Ectodermal cell (in vitro differentiated cells): ENCODE results near the gene NYAP2.

Experiments
- H3K27ac ChIP-seq: 2 replicates; pipeline ENCODE4 v1.7.0; 2013; ENCODE audit warnings: mild to moderate bottlenecking, low read depth, low read length; ENCODE audit not compliant: insufficient read depth, poor library complexity, severe bottlenecking
- H3K27me3 ChIP-seq: 2 replicates; pipeline ENCODE4 v1.7.0; 2013; ENCODE audit warnings: mild to moderate bottlenecking, low read length; ENCODE audit not compliant: insufficient read depth, control insufficient read depth, poor library complexity, severe bottlenecking
- H3K36me3 ChIP-seq: one replicate; pipeline ENCODE4 v1.7.0; 2013; ENCODE audit warnings: low read length; ENCODE audit not compliant: control insufficient read depth, insufficient read depth
- H3K4me1 ChIP-seq: one replicate; pipeline ENCODE4 v1.7.0; 2013; ENCODE audit warnings: low read length; ENCODE audit not compliant: control insufficient read depth, insufficient read depth
- H3K4me3 ChIP-seq: 2 replicates; pipeline ENCODE4 v1.7.0; 2013; ENCODE audit warnings: low read depth, low read length, control low read depth; ENCODE audit not compliant: insufficient read depth
- H3K9me3 ChIP-seq: 2 replicates; pipeline ENCODE4 v1.7.0; 2013; ENCODE audit warnings: mild to moderate bottlenecking, low read length, moderate library complexity; ENCODE audit not compliant: control insufficient read depth
- WGBS, 2 experiments: methylation state at CpG; one replicate each; pipeline ENCODE4 v1.1.7; 2013; ENCODE audit warnings: missing lambda C conversion rate in 2 of 2; 5-methylcytosine and 5-hydroxymethylcytosine counted together

Gene NYAP2

GRCh38 chr2:225422145-225422544, 22.6 kb downstream of the NYAP2 start:
- Histone ChIP-seq H3K27ac (no peak overlapping the region), H3K27me3 (no peaks in the 10 kb centered on the region), H3K9me3 (no peaks in the 10 kb centered on the region), H3K4me3 (no peak overlapping the region), H3K4me1 (no peaks in the 10 kb centered on the region), H3K36me3 (no peaks in the 10 kb centered on the region)
- 88 to 94% methylated on average over 1 to 2 of the region's 2 CpGs for WGBS, 2 experiments

- no peaks in the 10 kb centered on the region for H3K36me3 ChIP-seq
- 93 to 100% methylated on average over 1 of the region's 1 CpG for WGBS, 2 experiments
- no peaks in the 10 kb centered on the region for H3K4me1 ChIP-seq
- no peak overlapping the region for H3K27ac ChIP-seq
- H3K9me3 ChIP-seq = no peaks in the 10 kb centered on the region
- no peak overlapping the region for H3K4me3 ChIP-seq
- H3K27me3 ChIP-seq = no peaks in the 10 kb centered on the region
Observed at GRCh38 chr2:225425284-225425683, 25.8 kb downstream of the NYAP2 start.

- H3K27me3 ChIP-seq = no peaks in the 10 kb centered on the region
- H3K9me3 ChIP-seq = no peaks in the 10 kb centered on the region
- H3K4me3 ChIP-seq = no peak overlapping the region
- 67% methylated on average over 1 of the region's 1 CpG; no CpG with 5 or more reads in 1 of the 2 experiments for WGBS, 2 experiments
- H3K27ac ChIP-seq = no peak overlapping the region
- no peaks in the 10 kb centered on the region for H3K4me1 ChIP-seq
- H3K36me3 ChIP-seq = no peaks in the 10 kb centered on the region
Observed at GRCh38 chr2:225428360-225428759, 28.9 kb downstream of the NYAP2 start.

- 82 to 89% methylated on average over 4 of the region's 4 CpGs for WGBS, 2 experiments
- H3K4me1 ChIP-seq = no peaks in the 10 kb centered on the region
- H3K36me3 ChIP-seq = no peaks in the 10 kb centered on the region
- no peaks in the 10 kb centered on the region for H3K9me3 ChIP-seq
- no peaks in the 10 kb centered on the region for H3K27me3 ChIP-seq
- no peak overlapping the region for H3K27ac ChIP-seq
- H3K4me3 ChIP-seq = no peak overlapping the region
Observed at GRCh38 chr2:225429717-225430116, 30.2 kb downstream of the NYAP2 start.

GRCh38 chr2:225431105-225431863, 31.8 kb downstream of the NYAP2 start:
- no peaks in the 10 kb centered on the region for H3K36me3 ChIP-seq
- no peak overlapping the region for H3K27ac ChIP-seq
- no peaks in the 10 kb centered on the region for H3K4me1 ChIP-seq
- no peaks in the 10 kb centered on the region for H3K9me3 ChIP-seq
- H3K27me3 ChIP-seq = no peaks in the 10 kb centered on the region
- no peak overlapping the region for H3K4me3 ChIP-seq
- WGBS, 2 experiments = 93 to 100% methylated on average over 4 to 5 of the region's 5 CpGs

DNA sequence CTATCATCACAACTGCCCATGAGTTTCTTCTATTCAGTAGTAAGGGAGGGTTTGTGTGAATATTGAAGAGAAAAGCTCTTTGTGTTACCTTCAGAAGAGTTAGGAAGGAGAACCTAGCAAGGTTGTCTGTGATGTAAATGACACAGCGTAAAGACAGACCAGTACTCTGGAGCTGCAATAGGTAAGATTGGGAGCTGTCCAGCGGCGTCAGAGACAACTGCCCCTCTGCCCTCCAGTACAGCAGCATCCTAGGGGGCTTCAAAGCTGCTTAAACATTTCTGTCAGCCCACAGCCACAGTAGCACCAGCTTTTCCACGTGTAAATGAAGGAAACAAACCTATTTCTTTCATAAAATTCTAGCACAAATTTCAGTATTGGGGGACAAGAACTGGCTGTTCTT, 34.5 kb downstream of the NYAP2 start:
- 39 to 45% methylated on average over 3 to 4 of the region's 4 CpGs for WGBS, 2 experiments
- H3K27me3 ChIP-seq = no peaks in the 10 kb centered on the region

DNA sequence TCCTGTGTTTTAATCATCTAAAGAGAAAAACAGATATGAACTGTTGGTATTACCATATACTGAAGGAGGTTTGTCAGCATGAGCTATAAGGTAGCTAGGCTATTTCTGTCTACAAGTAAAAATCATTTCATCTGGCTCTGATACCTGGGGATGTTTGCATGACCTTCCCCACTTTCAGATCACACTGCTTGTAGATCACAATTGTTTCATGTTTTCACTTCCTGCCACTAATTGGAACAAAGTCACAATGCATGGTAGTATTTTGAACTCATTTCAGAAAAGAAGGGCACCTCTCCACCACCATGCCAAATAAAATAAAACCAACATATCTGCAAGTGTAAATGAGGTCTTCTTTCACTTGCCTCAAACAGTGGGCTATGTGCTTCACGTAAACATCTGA, 37.8 kb downstream of the NYAP2 start:
- Histone ChIP-seq H3K4me1 (no peaks in the 10 kb centered on the region), H3K27ac (no peak overlapping the region)
- WGBS, 2 experiments = 88 to 92% methylated on average over 1 of the region's 1 CpG

More for the DNA sequence above, 34.5 kb downstream of the NYAP2 start:
- no peaks in the 10 kb centered on the region for H3K9me3 ChIP-seq
- H3K4me1 ChIP-seq = no peaks in the 10 kb centered on the region
- no peak overlapping the region for H3K27ac ChIP-seq
- no peak overlapping the region for H3K4me3 ChIP-seq
- H3K36me3 ChIP-seq = no peaks in the 10 kb centered on the region

DNA sequence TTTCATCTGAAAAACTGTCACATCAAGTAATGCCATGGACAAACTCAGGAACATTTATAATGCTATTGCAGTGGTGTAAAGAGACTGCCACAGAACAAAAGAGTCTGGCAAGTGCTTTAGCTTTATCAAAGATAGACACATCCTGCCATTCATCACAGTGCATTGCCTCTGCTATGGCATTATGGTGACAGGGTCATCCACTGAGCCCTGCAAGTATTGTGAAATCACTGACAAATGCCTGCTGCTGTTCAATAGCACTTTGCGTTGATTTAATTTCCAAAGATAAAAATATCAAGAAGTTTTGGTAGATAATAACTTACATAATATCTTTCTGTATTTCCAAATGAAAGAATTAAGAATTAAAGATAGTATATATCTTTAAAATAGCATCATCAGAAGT, 38.7 kb downstream of the NYAP2 start:
- no peaks in the 10 kb centered on the region for H3K36me3 ChIP-seq
- H3K4me1 ChIP-seq = no peaks in the 10 kb centered on the region
- H3K4me3 ChIP-seq = no peak overlapping the region
- 100% methylated on average over 1 of the region's 1 CpG; no CpG with 5 or more reads in 1 of the 2 experiments for WGBS, 2 experiments
- H3K27ac ChIP-seq = no peak overlapping the region
- H3K27me3 ChIP-seq = no peaks in the 10 kb centered on the region
- H3K9me3 ChIP-seq = no peaks in the 10 kb centered on the region

More for the DNA sequence above, 37.8 kb downstream of the NYAP2 start:
- no peak overlapping the region for H3K4me3 ChIP-seq
- no peaks in the 10 kb centered on the region for H3K27me3 ChIP-seq
- no peaks in the 10 kb centered on the region for H3K36me3 ChIP-seq
- no peaks in the 10 kb centered on the region for H3K9me3 ChIP-seq

- H3K4me1 ChIP-seq = peaks cover 6% of the 10 kb centered on the region
- H3K27me3 ChIP-seq = no peaks in the 10 kb centered on the region
- H3K27ac ChIP-seq = no peak overlapping the region
- H3K9me3 ChIP-seq = no peaks in the 10 kb centered on the region
- 85 to 92% methylated on average over 6 of the region's 6 CpGs for WGBS, 2 experiments
- H3K4me3 ChIP-seq = no peak overlapping the region
- no peaks in the 10 kb centered on the region for H3K36me3 ChIP-seq
Observed at GRCh38 chr2:225452677-225453076, 53.2 kb downstream of the NYAP2 start.

DNA sequence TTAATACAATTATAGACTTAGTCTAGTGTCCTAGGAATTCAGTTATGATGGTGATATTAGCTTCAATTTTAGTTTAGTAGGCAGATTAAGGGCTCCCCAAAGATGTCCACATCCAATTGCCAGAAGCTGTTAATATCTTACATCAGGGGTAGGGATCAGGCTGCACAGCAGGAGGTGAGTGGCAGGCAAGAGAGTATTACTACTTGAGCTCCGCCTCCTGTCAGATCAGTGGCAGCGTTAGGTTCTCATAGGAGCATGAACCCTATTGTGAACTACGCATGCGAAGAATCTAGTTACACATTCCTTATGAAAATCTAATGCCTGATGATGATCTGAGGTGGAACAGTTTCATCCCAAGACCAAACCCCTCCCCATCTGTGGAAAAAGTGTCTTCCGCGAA, 54.9 kb downstream of the NYAP2 start:
- no peaks in the 10 kb centered on the region for H3K9me3 ChIP-seq
- WGBS, 2 experiments = 80 to 85% methylated on average over 6 of the region's 6 CpGs
- no peak overlapping the region for H3K27ac ChIP-seq
- no peak overlapping the region for H3K4me3 ChIP-seq
- peaks cover 6% of the 10 kb centered on the region for H3K4me1 ChIP-seq
- no peaks in the 10 kb centered on the region for H3K36me3 ChIP-seq
- no peaks in the 10 kb centered on the region for H3K27me3 ChIP-seq
